ENCODE measurements around the gene ZFPM1.

Gene ZFPM1

DNA sequence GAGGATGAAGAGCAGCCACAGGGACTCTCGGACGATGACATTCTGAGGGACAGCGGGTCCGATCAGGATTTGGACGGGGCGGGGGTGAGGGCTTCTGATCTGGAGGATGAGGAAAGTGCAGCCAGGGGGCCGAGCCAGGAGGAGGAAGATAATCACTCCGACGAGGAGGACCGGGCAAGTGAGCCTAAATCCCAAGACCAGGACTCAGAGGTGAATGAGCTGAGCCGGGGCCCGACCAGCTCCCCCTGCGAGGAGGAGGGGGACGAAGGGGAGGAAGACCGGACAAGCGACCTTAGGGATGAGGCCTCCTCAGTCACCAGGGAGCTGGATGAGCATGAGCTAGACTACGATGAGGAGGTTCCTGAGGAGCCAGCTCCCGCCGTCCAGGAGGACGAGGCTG is 124.1 kb downstream of the ZFPM1 start:
- DNase-seq: no peak

DNA sequence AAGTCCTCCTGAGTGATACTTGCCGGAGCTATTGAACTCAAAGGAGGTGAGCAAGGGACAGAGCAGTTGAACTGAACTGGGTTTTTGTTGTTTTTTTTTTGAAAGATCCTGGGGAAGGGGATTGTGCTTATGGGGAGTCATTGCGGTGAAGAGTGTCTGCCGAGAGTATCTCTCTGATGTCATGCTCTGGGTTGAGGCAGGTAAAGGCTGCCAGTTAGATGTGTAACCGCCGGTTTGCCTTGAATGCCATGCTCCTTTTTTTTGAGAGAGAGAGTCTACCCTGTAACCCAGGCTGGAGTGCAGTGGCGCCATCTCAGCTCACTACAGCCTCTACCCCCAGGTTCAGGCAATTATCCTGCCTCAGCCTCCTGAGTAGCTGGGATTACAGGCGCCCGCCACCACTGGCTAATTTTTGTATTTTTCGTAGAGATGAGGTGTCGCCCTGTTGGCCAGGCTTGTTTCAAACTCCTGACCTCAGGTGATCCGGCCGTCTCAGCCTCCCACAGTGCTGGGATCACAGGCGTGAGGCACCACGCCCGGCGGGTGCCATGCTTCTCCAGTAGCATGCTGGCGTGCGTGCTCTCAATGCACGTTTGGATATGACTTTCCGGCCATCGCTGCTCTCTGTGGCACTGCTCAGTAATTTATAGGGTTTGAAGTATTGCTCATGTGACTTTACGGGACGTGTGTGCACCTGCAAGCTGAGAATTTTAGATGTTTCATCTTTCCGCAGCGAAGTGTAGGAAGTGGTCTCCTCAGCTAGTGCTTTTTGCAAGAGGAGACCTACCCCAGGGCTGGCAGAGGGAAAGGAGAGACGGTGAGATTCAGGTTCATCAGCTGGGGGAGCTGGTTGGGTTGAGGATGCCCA is 125.6 kb downstream of the ZFPM1 start:
- DNase-seq: no peak

DNA sequence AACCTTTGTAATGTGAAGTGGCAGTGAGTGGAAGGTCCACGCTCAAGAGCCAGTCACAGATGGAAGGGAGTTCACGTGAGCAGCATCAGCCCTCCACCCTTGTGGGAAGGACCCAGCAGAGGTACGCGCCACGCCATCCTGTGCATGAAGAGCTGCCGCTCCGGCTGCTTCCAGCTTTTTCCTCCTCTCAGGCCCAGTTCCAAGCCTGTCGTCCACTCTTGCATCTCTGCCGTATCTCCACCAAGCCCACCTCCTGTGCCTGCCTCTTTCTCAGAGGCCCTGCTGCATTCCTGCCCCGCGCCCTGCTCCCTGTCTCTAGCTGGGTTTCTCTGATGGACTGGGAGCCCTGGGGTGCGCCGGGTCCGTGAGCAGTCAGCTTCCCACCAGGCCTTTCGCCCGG is 127.3 kb downstream of the ZFPM1 start:
- DNase-seq: no peak

DNA sequence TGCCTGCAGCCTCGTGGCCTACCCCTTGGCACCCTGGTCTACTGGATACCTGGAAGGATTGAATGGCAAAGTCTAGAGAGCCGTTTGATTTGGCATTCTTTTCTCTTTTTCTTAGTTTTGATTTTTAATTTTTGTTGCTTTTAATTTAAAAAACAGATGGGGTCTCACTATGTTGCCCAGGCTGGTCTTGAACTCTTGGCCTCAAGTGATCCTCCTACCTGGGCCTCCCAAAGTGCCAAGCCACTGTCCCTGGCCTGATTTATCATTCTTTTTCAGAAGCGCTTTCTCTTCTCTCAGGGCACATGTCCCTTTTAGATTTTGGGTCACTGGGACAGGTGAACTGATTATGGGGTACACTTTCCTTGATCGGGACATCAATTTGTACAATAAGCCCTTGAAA is 128.0 kb downstream of the ZFPM1 start:
- no peak for DNase-seq

DNA sequence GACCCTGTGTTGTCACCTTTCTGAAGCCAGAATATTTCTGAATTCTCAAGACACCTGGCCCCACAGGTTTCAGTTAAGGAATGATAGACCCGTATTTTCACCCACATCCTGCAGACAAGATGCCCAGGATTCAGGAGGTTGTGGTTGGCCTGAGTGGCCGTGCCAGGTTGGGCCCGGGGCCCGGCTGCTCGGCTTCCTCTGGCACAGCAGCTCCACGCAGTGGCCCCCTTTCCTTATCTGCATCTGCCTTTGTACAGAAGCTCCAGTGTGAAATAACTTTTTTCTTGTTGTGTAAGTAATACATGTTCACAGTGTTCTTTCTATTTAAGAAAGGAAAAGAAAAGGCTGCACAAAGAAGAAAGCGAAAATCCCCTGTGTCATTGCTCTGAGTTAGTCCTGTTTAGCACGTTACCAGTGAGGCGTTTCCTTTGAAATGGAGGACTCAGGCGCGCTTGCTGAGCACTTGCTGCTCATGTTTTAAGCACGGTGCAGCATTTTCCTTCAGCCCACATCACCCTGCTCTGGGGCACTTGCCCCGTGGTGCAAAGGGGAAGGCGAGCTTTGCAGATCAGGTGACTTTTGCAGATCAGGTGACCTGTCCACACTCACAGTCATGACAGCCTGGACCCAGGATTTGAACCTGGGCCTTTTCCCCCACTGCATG is 130.0 kb downstream of the ZFPM1 start:
- DNase-seq: no peak

DNA sequence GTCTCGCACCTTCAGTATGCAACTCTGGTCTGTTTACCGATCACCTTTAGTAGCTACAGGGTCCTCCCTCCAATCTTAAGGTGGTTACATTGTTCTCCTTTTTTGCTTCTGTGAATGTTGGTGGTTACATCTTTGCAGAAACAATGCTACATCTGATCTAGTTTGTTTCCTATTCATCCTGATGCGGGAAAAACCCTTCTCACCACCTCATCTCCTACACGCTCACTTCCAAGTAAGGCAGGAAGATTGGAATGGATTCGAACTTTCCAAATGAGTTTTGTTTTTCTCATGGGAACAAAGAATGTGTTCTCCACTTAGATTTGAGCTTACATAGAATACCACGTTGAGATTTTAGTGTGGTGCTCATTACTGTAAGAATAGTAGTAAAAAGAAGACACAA is 131.6 kb downstream of the ZFPM1 start:
- DNase-seq: no peak

DNA sequence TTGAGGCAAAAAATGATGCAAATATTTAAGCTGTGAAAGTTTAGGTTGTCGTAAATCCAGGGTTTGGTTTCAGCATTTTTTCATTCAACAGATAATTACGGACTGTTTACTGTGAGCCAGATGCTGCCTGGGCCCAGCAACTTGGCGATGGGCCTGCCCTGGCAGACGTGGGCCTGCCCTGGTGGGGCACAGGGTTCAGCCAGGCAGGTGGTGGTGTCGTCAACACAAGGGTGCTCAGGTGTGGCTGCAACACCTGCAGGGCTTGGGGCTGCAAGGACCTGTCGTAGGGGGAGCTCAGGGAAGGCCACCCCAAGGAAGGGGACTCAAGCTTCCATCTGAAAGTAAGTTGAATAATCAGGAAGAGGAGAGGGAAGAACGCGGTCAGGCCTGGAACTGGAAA is 132.2 kb downstream of the ZFPM1 start:
- DNase-seq: no peak

DNA sequence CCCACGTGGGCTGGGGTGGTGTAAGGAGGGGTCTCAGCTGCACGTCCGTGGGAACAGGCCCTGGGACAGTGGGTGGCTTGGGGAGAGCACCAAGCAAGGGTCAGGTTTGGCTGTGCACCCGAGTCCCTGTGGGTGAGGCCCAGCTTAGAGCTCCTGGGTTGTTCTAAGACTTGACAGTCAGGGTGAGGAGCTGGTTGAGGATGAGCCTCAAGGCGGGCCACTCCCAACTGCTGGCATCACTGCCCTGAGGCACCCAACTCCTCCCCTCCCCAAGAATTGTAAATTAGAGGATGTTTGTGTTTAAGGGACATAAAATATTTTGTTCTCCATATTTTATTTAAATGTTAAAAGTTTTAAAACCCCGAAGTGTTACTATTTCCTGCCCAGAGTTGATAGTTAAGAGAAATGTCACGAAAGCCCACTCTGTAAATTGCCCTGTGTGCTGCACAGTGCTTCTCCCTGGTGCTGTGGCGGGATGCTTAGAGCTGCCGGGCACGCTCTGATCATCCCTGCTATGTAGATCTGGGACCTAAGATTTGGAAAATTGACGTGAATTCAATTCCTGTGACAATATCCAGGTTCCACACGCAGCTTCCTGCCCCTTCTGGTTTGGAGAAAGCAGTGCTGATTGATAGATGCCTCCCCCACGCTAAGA is 133.0 kb downstream of the ZFPM1 start:
- no peak for DNase-seq

Measured in activated CD8-positive, alpha-beta memory T cell treated with anti-CD3 and anti-CD28 coated beads, Interleukin-2, amount 50 U/mL, for 4 hours (primary cell).